Measurements from ENCODE around the gene TRIP13. TPM values are rescaled to one million over a fixed set of nuclear protein-coding genes. Genes with fewer than 3 reads are reported as not detected.
"Not testable (repeated sequence)": the region's sequence is repeated elsewhere in the genome, so short reads cannot be mapped to it uniquely, and the experiment has no call there.

TRIP13 gene
- total RNA-seq, 1 donor from 2014 or later, result 24.1 TPM

DNA sequence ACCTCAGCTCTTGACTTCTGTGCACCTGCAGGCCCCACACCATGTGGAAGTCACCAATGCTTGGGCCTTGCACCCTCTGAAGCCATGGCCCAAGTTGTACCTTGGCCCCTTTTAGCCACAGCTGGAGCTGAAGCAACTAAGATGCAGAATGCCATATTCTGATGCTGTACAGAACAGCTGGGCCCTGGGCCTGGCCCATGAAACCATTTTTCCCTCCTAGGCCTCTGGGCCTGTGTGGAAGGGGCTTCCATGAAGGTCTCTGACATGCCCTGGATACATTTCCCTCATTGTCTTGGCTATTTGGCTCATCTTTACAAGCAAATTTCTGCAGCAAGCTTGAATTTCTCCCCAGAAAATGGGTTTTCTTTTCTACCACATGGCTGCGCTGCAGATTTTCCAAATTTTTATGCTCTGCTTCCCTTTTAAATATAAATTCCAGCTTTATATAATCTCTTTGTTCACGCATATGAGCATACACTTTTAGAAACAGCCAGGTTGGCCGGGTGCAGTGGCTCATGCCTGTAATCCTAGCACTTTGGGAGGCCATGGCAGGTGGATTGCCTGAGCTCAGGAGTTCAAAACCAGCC lies 41.8 kb downstream of the TRIP13 start:
- intact Hi-C loops (cut with micrococcal nuclease), result not testable (repeated sequence)

DNA sequence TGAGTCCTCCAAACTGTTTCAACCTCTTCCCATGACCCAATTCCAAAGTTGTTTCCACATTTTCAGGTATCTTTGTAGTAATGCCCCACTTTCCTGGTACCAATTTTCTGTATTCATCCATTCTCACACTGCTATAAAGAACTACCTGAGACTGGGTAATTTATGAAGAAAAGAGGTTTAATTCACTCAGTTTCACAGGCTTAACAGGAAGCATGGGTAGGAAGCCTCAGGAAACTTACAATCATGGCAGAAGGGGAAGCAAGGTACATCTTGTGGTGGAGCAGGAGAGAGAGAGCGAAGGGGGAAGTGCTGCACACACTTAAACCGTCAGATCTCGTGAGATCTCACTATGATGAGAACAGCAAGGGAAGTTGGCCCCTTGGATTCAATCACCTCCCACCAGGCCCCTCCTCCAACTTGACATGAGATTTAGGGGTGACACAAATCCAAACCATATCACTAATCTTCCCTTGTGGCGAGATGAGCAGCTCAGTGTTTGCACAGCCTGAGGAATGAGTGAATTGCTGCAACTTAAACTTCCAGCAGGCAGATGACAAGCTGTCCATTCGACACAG lies 42.9 kb downstream of the TRIP13 start:
- intact Hi-C loops (cut with micrococcal nuclease), result no loop called here

DNA sequence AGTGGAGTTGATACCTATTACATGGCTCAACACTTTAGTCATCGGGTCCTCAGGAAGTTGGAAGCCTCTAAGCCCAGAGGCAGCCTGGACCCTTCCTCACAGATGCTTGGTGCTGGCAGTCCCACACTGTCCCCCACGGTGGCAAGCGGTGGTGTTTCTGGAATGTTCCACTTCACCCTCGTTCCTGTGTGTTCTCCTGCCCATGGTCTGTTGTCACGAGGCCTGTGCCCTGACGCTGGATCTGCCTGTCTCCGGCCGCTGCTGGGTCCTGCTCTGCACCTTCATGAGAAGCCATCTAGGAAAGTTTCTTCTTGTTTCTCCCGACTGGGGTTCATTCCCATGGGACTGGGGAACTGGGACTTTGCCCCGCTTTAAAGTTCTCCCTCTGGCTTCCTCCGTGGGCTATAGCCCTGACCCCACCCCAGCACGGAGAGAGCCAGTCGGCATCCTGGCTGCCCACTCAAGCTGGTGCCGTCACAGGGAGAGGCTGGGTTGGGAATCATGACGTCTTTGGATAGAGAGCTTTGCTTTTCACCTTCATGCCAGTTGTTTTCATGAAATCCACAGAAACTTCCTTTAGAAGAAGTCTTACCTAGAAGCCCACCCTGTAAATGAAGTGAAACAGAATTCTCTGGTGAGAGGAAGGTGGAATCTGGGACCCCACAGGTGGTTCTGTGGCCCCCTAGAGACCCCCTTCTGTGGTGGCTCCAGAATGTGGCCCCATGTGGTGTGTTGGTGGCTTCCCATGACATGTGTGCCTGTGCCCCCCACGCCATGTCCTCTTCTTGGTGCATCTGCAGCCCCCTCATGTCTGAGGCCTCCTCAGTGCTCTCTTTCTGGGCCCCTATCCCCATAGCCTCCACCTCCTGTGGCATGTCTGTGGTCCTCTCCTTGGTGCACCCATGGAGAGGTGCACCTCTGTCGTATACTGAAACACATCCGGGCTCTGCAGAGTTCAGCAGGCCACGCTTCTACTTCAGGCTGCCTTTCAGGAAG lies 43.8 kb downstream of the TRIP13 start:
- intact Hi-C loops (cut with micrococcal nuclease), result no loop called here

DNA sequence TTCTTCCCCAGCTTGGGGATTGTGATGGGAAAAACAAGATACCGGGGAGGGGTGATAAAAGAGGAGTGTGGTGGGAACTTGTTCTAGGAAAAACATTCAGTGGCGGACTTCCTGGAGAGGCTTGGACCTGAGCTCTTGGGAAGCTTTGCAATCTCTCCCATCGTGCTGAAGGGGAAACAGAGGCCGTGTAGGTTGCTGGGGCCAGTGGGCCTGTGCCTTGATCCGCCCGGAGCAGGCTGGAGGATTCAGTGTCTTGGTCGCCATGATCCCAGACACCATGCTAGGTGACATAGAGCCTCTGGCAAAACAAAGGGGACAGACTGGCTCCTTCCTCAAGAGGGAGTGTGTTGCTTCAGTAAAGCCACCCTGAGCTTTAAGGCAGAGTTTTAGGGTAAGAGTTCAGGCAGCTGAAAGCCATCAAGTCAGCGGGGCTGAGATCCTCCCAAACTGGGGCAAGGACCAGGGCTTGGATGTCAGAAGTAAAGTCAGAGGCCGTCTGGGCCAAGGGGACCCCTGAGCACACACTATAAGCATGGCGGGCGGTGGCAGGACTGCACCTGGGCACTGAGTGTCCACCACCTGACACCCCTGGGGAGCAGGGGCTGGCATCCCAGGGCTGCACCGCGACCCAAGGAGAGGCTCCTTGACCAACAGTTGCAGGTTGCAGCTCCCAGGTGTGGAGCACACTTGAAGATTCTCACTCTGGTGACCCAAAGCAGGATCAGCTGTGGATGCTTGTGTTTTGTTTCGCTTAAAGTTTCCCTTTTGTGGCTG lies 44.7 kb downstream of the TRIP13 start:
- intact Hi-C loops (cut with micrococcal nuclease), result no loop called here

DNA sequence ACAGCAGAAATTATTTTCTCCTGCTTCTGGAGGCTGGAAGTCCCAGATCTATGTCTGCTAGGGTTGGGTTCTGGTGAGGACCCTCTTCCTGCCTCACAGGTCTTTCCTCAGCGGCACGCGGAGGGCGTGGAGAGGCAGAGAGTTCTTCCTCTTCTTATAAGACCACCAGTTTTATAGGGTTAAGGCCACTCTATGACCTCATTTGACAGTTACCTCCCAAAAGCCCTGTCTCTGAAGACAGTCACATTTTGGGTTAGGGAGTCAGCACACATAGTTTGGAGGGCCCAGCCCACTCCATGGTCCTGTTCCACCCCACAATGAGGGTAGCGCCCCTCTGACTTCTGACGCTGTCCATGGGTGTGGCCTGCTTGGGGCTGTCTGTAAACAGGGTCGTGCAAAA lies 46.7 kb downstream of the TRIP13 start:
- intact Hi-C loops (cut with micrococcal nuclease), result no loop called here

DNA sequence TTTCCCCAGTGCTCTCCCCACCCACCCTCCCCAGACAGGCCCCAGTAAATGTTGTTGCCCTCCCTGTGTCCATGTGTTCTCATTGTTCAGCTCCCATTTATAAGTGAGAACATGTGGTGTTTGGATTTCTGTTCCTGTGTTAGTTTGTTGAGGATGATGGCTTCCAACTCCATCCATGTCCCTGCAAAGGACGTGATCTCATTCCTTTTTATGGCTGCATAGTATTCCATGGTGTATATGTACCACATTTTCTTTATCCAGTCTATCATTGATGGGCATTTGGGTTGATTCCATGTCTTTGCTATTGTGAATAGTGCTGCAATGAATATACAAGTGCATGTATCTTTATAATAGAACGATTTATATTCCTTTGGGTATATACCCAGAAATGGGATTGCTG lies 48.1 kb downstream of the TRIP13 start:
- intact Hi-C loops (cut with micrococcal nuclease), result not testable (repeated sequence)

DNA sequence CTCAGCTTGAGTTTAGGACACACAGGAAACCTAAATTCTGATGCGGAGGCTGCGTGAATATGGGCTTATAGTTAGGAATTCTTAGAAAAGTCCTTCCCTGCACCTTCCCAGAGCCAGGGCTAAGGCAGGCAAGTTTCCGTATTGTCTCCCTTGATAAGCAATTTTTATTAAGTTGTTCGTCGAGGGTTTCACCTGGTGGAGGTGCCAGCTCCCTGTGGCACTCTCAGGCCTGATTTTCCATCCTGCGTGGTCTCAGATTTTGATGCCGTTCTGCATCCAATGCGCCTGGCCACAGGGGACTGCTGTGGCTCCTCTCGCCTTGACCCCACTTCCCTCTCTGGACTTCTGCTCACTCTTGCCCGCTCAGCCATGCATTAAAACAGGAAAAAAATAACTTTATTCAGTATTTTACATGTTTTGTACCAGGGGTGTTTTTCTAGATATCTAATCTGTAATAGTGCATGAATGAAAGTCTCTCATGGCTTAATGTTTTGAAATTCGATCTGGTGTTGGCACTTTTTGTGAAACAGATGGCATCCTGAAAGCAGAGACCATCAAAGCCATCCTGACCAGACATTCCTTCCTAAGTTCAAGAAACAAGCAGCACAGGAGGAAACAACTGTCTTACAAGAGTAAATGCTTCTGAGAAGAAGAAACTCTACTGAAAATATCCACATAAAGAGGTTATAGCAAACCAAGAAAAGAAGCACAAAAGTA lies 50.7 kb downstream of the TRIP13 start:
- intact Hi-C loops (cut with micrococcal nuclease), result no loop called here

DNA sequence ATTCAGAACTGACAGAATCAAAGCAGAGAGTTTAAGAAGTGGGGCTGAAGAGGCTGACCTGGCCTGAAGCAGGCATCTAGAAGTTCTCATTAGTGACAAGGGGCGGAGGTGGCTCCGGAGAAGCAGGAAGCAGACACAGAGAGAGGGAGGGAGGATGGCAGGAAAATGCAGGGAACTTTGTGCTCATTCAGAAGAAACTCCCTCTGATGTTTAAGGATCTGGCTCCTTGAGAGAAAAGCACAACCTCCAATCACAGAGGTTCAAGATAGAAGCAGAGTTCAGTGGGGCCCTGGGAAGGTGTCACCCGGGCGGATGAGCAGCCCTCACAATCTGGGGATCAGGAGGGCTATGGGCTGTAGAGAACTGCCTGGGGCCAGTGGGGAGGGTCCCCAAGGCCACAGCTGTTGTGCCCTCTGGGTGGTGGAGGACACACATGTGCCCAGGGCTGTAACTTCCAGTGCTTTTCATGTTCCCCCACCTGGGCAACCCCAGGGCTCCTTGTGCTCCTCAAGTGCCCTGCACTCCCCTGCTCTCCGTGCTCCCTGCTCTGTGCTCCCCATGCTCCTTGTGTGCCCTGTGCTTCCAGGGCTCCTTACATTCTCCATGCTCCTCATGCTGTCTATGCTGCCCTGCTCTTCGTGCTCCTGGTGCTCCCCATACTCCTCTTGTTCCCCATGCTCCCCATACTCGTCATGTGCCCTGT lies 51.4 kb downstream of the TRIP13 start:
- intact Hi-C loops (cut with micrococcal nuclease), result no loop called here

DNA sequence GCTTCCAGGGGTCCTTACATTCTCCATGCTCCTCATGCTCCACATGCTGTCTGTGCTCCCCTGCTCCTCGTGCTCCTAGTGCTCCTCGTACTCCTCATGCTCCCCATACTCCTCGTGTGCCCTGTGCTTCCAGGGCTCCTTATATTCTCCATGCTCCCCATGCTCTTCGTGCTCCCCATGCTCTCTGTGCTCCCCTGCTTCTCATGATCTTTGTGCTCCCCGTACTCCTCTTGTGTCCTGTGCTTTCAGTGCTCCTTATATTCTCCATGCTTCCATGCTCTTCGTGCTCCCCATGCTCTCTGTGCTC lies 51.9 kb downstream of the TRIP13 start:
- intact Hi-C loops (cut with micrococcal nuclease), result no loop called here

DNA sequence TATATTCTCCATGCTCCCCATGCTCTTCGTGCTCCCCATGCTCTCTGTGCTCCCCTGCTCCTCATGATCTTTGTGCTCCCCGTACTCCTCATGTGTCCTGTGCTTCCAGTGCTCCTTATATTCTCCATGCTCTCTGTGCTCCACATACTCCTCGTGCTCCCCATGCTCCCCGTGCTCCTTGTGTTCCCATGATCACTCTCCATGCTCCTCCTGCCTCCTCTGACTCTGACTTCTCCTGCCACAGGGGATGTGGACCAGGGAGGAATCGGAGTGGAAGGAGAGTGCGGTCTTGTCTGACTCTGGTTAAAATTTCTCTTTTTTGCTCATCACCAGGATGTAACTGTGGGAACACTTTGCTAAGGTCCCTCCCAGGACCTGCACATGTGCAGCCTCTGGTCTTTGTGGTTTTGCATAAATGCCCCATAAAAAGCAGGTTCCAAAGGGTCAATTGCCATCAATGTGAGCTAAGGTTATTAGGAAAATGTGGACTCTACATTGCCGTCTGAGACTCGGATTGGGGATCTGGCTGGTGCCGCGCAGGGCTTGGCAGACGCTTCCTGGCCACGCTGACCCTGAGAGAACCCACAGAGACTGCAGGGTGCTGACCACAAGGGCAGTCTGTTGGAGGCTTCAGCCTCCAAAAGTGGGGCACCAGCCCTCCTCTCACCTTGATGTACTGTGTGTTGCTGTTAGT lies 52.5 kb downstream of the TRIP13 start:
- intact Hi-C loops (cut with micrococcal nuclease), result no loop called here

DNA sequence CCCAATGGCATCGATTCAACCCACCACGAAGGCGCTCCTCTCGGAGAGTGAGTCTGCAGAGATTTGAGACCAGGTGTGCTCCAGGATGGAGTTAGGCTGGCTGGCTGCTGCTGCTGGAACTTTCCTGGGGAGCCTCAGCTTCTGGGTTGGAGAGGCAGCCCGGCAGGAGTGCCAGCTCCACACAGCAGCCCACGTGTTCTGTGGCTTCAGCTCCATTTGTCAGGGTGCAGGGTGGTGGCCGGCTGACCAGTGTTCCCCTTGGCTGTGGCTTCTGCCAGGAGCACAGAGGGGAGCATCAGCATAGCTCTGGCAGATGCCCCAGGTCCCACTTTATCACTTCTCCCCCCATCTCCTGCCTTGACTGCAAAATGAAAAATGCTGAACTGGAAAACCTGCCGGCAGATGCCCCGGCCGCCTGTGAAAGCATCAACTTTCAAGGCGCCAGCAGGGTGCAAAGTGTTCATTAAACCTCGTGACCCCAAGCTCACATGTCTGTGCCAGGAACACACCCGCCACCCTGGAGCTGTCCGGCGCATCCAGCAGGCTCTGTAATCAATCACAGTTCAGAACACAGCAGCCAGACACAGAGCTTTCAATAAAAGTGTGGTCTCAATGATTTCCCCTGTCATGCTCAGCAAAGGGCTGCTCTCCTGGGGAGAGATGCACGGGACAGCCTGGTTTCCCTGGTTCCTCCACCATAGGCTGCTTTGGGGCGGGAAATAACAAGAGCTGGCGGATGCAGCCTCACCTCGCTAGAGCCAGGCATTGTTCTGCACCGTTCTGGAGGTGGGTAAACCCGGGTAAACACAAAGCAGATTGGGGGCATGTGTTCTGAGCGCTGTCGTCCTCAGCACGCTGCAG lies 53.2 kb downstream of the TRIP13 start:
- intact Hi-C loops (cut with micrococcal nuclease), result no loop called here

DNA sequence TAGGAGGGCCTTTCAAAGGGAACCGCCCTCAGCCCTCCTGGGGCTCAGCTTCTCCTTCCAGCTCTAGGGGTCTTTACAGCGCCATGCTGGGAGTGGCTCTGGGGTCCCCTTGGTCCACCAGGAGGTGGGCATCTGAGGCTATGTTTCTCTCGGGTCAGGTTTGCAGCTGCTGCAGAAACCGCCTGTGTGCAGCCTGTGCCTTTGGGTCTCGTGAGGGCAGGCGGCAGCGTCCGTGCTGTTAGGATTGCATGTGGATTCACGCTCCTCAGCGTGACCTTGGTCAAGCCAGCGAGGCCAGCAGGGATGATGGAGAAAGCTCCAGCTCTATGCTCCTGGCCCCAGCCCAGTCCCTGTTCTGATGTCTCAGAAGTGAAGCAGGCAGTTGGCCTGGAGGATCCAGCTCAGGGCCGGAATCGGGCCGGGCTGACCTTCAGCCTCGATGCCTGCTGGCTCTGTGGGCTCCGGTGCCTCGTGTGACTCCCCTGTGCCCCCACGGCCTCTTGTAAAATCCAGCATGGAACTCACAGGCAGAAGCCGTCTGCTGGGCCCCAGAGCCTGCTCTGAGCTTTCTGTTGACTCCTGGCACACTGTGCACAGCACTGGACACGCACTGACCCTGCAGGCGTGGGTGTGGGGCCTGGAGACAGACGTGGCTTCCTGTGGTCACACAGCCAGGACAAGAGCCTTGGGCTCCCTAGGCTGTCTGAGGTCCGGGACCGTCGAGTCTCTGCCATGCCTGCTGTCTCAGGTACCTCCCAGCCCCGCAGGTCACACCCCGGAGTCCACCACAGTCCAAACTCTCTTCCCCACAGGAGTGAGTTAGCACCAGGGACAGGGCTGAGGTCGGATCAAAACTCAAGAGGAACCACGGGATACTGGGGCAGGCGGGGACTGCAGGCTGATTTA lies 54.3 kb downstream of the TRIP13 start:
- intact Hi-C loops (cut with micrococcal nuclease), result no loop called here

DNA sequence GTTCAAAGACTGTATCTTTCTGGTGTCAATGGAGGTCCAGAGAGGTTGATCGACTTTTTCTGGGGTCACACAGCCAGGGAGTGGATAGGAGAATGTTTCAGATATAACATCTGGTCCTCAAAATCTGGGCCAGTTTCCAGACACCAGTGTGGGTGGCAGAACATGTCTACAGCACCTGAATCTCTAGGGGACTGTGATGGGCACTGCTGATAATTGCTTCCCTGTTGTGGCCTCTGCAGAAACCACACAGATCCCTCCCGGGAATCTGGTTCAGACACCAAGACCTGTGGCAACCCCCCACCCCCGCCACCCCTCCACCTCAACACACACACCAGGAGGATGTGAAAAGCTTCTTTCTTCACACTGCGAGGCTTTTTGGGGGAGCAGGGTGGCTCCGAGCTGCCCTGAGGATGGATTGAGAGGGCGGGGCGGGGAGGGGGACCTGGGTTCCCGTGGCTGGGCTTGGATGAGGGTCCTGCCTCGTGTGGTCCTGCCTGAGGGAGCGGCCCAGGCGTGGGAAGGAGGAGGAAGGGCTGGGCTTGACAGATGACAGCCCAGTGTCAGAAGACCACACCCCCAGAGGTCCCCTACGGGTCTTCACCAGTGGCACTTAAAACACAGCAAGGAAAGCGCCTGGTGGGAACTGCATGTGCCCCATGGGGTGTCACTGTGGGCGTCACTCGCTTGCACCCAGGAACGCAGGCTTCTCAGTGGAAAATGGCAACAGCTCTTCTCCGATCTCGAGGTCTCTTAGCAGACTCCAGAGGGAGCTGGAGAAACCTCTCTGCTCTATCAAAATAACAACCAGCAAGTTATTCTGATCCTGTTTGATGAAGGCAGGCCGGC lies 55.2 kb downstream of the TRIP13 start:
- intact Hi-C loops (cut with micrococcal nuclease), result no loop called here

DNA sequence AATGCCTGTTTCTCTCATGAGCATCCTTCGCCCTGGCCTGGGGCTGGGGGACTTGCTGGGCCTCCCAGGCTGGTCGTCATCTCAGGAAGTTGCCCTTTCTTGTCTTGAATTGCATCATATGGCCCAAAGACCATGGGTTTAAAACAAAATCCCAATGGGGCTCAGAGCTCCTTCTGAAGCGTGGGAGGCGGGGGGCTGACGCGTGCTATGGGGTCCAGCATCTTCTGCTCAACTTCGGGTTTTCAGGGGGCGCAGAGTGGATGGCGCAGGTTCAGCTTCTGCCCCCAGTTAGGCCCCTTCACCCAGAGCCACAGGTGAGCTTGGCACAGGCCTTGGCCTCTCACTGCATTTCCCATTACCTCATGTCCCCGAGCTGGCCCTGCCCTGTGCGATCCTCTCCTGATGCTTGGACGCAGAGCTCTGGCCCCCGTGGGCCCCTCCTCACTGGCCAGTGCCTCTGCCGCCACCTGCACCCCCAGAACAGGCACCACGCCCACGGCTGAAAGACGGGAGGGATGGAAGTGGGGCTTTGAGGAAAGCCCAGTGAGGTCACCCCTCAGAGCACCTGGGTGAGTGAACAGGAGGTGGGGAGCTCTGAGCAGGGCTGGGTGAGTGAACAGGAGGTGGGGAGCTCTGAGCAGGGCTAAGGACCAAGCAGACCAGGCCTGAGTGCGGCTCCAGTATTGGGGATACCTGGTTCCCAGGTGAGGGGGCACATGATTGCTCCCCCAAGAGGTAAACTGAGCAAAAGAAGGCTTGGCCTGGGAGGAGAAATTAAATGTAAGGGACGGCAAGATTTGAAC lies 56.0 kb downstream of the TRIP13 start:
- intact Hi-C loops (cut with micrococcal nuclease), result no loop called here

DNA sequence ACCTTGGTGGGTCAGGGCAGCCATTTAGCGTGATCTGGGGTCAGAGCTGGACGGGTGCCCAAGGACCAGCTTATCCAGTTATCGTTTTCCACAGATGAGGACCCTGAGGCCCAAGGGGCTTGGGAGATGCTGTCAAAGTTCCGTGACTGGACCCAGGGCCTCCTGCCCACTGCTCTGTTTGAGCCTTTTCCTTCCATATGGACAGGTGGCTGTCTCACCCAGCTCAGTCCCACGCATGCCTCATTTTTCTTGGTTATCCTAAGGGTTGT lies 56.5 kb downstream of the TRIP13 start:
- intact Hi-C loops (cut with micrococcal nuclease), result no loop called here

DNA sequence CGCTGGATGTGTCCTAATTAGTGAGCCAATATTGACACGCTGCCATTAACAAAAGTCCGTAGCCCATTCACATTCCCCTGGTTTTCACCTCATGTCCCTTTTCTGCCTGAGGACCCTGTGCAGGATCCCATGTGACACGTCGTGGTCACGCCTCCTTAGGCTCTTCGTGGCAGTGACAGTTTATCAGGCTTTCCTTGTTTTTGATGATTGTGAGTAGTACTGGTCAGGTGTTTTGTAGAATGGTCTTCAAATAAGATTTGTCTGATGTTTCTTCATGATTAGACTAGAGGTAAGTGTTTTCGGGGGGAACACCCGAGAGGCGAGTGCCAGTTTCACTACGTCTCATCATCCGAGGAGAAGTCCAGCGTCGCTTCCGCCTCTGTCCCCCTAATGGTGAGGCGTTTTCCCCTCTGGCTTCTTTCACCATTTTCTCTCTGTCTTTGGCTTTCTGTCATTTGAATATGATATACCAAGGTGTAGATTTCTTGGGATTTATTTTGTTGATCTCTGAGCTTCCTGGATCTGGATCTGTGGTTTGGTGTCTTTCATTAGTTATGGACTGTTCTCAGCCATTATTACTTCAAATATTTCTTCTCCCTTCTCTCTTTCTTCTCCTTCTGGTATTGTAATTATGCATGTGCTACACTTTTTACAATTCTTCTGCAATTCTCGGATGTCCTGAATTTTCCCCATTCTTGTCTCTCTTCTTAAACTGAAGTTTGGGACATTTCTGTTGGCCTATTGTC lies 57.3 kb downstream of the TRIP13 start:
- intact Hi-C loops (cut with micrococcal nuclease), result no loop called here
